Activated CD8-positive, alpha-beta memory T cell treated with anti-CD3 and anti-CD28 coated beads for 36 hours (primary cell): ENCODE results near the gene SP110. TPM values are rescaled to one million over a fixed set of nuclear protein-coding genes. Genes with fewer than 3 reads are reported as not detected.
"Not testable (repeated sequence)": the region's sequence is repeated elsewhere in the genome, so short reads cannot be mapped to it uniquely, and the experiment has no call there.

Source experiments
- CTCF ChIA-PET: fragments of 350-600 bp; sonication (Branson Sonifier 250); formaldehyde crosslinking; loops from one replicate; lab custom pipeline; 2021; ENCODE audit warnings: antibody characterized with exemption; lab: Charles Lee
- POLR2A ChIA-PET: fragments of 350-600 bp; sonication (Branson Sonifier 250); formaldehyde crosslinking; loops from one replicate; lab custom pipeline; 2021; ENCODE audit warnings: antibody characterized with exemption; lab: Charles Lee
- total RNA-seq, 2 experiments: library from RNA; stranded (reverse); gene quantifications; one replicate each; pipeline ENCODE4 v1.2.3, GENCODE V29; 2021

Gene SP110
- total RNA-seq, 2 experiments from 2014 or later: 51.0 to 51.3 TPM

GRCh38 chr2:230140667-230141066 lies 79.1 kb downstream of the SP110 start:
- POLR2A ChIA-PET: no interaction called here
- CTCF ChIA-PET: no interaction called here

- ChIA-PET CTCF (no interaction called here), POLR2A (no interaction called here)
Measured at GRCh38 chr2:230137902-230138539, 81.8 kb downstream of the SP110 start.

GRCh38 chr2:230135130-230135525 lies 84.7 kb downstream of the SP110 start:
- ChIA-PET POLR2A (no interaction called here), CTCF (interaction anchor here (1.7 kb wide), 1 partner anchor 69 kb away, joined by 7 read pairs; no protein-coding TSS in a partner anchor)

- ChIA-PET CTCF (interaction anchor here (1.1 to 1.7 kb wide), 2 partner anchors 10 to 68 kb away, joined by 4 to 7 read pairs; no protein-coding TSS in a partner anchor), POLR2A (no interaction called here)
Measured at GRCh38 chr2:230134496-230135129, 85.2 kb downstream of the SP110 start.

- POLR2A ChIA-PET: no interaction called here
- CTCF ChIA-PET: interaction anchor here (1.3 kb wide), 1 partner anchor 29 kb away, joined by 5 read pairs; no protein-coding TSS in a partner anchor
Measured at GRCh38 chr2:230131366-230131765, 88.4 kb downstream of the SP110 start.

DNA sequence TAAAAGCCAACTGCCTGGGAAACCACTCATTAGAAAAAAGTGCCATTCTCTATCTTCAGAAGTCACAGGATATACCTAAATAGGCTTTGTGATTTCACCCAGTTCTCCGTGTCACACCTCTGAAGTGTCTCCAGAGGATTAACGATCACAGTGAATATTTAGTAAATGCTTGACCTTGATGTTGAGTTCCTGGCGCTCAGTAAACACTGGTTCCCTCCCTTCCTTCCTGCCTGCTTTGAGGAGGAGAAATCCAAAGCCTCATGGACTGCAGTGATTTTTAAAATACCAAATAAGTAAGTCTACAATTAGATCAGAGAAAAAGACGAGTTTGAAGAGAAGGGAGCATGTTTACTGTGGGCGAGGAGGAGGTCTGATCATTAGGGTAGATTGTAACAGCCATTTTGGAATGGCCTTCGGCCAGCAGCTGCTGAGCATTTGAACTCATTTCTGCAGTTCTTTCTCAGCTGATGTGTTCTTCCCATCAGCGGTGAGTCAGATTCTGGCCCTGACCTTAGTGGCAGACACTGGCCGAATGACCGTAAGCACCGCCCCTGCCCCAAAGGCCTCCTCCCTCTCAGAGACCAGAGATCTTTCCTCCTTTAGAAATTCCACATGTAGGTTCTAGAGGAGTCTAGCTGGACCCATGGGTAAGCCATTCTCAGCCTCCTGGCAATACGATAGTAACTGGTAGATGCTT lies 89.0 kb downstream of the SP110 start:
- ChIA-PET CTCF (no interaction called here), POLR2A (no interaction called here)

DNA sequence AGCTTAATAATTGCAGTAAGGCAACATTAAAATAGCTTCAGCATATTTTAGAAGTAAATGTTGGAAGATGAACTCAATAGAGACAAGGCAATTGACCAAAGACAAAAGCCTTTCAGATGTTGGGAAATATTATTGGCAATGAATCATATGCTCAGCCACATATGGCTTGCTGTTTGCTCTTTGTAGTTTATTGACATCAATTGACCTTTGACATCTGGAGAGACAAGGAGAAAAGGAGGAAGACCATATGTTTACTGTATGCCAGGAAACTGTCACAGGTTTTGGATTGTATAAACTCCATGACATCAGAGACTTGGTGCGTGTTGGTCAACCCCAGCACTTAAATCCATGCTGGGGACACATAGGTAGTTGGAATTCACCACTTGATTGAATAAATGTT lies 90.4 kb downstream of the SP110 start:
- ChIA-PET CTCF (no interaction called here), POLR2A (no interaction called here)

DNA sequence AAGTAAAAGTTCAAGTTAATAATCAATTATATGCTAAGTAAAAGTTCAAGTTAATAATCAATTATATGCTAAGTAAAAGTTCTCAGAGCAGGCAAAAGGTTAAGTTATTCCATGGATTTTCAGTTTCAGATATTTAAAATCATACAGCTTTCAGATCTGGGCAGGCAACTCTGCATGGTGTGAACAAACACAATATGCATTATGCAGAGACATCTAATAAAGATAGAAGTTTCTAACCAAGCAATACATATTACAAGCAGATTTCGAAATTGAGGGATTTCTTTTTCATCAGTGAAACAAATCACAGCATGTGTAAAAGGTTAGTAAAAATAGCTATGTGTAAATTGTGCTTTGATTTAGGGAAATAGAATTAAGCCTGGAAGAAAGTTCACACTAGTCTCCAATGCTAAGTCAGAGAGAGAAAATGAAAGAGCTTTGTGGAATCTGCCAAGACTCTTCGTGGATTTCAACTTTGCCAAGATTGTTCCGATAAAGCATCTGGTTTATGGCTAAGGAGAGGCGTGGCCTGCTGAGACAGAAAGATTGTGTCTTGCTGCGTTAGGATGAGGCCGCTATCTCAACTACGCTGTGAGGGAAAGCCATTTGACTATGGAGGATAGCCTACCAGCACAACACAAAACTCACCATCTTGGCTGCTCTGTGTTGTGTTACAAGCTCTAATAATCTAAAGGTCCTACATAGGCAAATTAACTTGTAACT lies 91.0 kb downstream of the SP110 start:
- ChIA-PET CTCF (no interaction called here), POLR2A (no interaction called here)

DNA sequence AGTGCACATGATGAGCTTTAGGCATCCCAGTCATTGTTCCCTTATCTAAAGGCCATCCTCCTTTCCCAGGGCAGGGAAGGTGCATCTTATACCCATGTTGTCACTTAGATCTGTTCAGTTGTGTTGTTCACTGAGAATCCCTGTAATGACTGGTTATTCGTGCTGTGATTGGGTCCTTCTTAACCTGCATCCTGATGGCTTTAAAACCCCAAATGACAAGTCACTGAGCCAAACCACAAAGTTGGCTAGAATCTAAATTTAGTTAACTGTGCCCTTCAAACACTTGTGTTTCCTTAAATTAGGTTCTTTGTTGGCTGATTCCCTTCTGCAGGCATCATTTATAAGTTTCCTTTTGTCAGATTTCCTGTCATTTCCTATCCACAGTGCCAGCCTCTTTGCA lies 92.6 kb downstream of the SP110 start:
- POLR2A ChIA-PET: no interaction called here
- CTCF ChIA-PET: no interaction called here

- ChIA-PET POLR2A (no interaction called here), CTCF (interaction anchor here (1.4 kb wide), 1 partner anchor 9 kb away, joined by 4 read pairs; no protein-coding TSS in a partner anchor)
Measured at GRCh38 chr2:230124757-230125431, 94.9 kb downstream of the SP110 start.

DNA sequence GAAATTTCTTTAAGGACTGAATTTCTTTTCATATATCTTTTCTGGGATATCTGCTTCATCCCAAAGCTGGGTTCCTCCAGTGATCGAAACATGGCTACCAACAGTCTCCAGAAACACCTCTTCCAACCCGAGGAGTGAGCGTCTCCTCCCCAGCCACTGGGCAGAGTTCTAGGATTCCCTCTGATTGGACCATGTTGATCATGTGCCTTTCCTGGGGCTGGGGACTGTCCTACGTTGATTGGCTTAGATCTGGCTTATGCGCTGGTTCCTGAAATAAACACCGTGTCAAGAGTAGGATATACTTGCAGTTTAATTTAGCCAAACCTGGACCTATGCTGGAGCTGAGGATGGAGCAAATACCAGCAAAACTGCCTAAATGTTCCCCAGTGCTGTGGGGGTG lies 95.5 kb downstream of the SP110 start:
- CTCF ChIA-PET: interaction anchor here (1.4 kb wide), 1 partner anchor 10 kb away, joined by 4 read pairs; no protein-coding TSS in a partner anchor
- POLR2A ChIA-PET: no interaction called here

DNA sequence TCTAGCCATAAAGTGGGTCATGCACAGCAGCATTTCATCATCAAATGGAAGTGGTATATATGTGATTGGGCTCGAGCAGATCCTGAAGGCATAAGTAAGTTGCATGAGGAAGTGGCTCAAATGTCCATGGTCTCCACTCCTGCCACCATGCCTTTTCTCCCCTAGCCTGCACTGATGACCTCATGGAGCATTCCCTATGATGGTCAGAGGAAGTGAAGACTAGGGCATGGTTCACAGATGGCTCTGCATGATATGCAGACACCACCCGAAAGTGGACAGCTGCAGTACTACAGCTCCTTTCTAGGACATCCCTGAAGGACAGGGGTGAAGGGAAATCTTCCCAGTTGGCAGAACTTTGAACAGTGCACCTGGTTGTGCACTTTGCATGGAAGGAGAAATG lies 99.4 kb downstream of the SP110 start:
- CTCF ChIA-PET, POLR2A ChIA-PET: not testable (repeated sequence)

GRCh38 chr2:230119827-230120226 lies 100.0 kb downstream of the SP110 start:
- POLR2A ChIA-PET, CTCF ChIA-PET: not testable (repeated sequence)

Other genes with a start within 250 kb of the SP110 start
- 1 to 10 TPM in 1 of 2 experiments, under 1 TPM in 1; 0.84 to 1.2 TPM for gene SLC16A14, start 151.1 kb downstream of the SP110 start, total RNA-seq
- 100 to 1,000 TPM; 110 to 112 TPM for gene SP140, start 5.8 kb upstream of the SP110 start, total RNA-seq
- 10 to 100 TPM; 26.7 to 27.3 TPM for gene SP140L, start 107.2 kb upstream of the SP110 start, total RNA-seq
- gene SP100, start 196.2 kb upstream of the SP110 start, total RNA-seq: 10 to 100 TPM; 68.3 to 69.0 TPM